ENCODE results near the gene PRR11.
"Not testable (repeated sequence)": the region's sequence is repeated elsewhere in the genome, so short reads cannot be mapped to it uniquely, and the experiment has no call there.

Gene PRR11

DNA sequence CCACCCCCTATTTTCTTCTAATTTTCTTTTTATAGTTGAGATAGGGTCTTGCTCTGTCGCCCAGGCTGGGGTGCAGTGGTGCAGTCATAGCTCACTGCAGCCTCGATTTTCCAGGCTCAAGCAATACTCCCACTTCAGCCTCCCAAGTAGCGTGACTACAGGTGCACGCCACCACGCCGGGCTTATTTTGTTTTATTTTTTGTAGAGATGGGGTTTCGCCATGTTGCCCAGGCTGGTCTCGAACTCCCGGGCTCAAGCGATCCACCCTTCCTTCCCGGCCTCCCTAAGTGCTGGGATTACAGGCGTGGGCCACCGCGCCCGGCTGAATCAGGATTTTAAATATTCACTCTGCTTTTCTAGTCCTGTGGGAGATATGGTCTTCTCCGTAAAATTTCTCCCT is 63.8 kb downstream of the PRR11 start:
- DNase-seq (ENCODE audit: low read depth in 2 of 2) = no peak

GRCh38 chr17:59219992-59220327 is 64.4 kb downstream of the PRR11 start:
- DNase-seq (ENCODE audit: low read depth in 2 of 2) = no peak

- DNase-seq (ENCODE audit: low read depth in 2 of 2) = peak; percentile 95 to 96
These were observed 65.0 kb downstream of the PRR11 start, which contains the start of gene GDPD1 for GRCh38 chr17:59220328-59221158. Gene GDPD1 (plus strand): TSS chr17:59220511. CDS start chr17:59220610, 99 bp downstream.

- DNase-seq (ENCODE audit: low read depth in 2 of 2) = no peak
These were observed 65.8 kb downstream of the PRR11 start for GRCh38 chr17:59221159-59221847.

DNA sequence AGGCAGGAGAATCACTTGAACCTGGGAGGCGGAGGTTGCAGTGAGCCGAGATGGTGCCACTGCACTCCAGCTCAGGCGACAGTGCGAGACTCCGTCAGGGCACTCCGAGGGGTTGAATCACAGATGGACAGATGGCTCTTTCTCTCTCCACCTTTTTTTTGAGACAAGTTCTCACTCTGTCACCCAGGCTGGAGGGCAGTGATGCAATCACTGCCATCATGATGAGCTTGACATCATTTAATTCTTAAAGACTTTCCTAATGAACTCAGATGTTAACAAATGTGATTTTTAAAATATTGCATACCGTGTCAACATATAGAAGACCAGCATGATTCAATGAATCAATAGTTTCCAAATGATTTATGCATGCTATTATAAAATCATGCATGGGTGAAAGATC is 68.3 kb downstream of the PRR11 start:
- DNase-seq (ENCODE audit: low read depth in 2 of 2) = no peak

DNA sequence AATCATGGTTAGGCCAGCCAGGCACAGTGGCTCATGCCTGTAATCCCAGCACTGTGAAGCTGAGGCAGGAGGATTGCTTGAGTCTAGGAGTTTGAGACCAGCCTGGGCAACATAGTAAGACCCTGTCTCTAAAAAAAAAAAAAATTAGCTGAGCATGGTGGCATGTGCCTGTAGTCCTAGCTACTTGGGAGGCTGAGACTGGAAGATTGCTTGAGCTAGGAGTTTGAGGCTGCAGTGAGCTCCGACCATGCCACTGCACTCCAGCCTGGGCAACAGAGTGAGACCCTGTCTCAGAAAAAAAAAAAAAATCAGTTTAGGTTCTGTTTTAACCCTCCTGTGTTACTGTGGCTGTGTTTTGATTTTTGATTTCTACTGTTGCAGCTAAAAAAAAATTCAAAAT is 73.0 kb downstream of the PRR11 start:
- DNase-seq (ENCODE audit: low read depth in 2 of 2) = not testable (repeated sequence)

GRCh38 chr17:59230764-59231163 is 75.2 kb downstream of the PRR11 start:
- no peak for DNase-seq (ENCODE audit: low read depth in 2 of 2)

DNA sequence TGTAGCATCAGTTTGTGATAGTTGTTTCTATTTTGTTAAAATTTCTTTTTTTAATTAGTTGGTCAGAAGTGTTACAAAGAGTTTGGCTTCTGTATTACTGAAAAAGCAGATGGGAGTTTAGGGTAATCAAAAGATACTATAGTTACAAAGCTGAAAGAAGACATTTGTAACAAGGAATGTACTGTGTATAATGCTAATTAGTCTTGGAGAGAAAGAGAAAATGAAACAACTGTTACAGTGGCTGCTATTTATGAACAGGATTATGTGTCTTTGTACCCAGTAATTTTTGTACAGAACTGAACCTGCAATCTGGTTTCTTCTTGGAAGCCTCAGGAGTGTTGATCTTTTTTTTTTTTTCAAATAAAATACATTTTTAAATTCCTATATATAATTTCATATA is 79.1 kb downstream of the PRR11 start:
- DNase-seq (ENCODE audit: low read depth in 2 of 2) = no peak

GRCh38 chr17:59238906-59239305 is 83.4 kb downstream of the PRR11 start:
- no peak for DNase-seq (ENCODE audit: low read depth in 2 of 2)

DNA sequence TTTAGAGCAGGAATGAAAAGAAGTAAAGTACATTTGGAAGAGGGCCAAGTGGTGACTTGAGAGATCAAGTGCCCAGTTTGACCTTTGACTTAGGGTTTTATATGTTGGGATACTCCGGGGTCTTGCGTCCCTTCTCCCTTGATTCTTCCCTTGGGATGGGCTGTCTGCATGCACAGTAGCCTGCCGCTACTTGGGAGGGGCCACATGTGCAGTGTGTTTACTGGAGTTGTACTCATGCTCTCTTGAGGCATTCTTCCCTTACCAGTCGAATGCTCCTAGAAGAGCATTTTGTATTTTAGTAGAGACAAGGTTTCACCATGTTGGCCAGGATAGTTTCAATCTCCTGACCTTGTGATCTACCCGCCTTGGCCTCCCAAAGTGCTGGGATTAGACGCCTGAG is 88.5 kb downstream of the PRR11 start:
- no peak for DNase-seq (ENCODE audit: low read depth in 2 of 2)
